ENCODE measurements around the gene ROR2. TPM values are rescaled to one million over a fixed set of nuclear protein-coding genes. Genes with fewer than 3 reads are reported as not detected.

The ROR2 gene
- total RNA-seq, 1 experiment from 2014 or later = 2.7 TPM

DNA sequence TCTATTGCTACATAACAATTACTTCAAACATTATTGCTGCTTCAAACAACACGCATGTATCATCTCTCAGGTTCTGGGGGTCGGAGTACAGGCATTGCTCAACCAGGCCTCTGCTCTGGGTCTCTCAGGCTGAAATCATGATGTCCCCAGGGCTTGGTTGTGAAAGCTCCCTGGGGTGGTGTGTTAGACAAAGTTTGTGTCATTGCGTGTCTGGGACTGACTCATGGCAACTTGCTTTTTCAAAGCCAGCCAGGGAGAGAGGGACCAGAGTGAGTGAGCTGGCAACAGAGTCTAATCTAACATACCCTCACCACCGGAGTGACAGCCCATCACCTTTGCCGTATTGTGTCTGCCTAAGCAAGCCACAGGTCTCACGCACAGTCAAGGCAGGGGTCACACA, 267.2 kb downstream of the ROR2 start:
- H3K18ac ChIP-seq (ENCODE audit: insufficient read length, low read depth, low read length) = no peak overlapping the region
- H4K91ac ChIP-seq (ENCODE audit: insufficient read length, low read depth, low read length) = no peak overlapping the region
- H3K9me3 Mint-ChIP-seq = no peaks in the 10 kb centered on the region
- H3K14ac ChIP-seq (ENCODE audit: insufficient read depth, low read length) = no peak overlapping the region
- no peaks in the 10 kb centered on the region for H3K9me3 ChIP-seq (ENCODE audit: control insufficient read depth, low read depth, low read length)
- H3K4me1 Mint-ChIP-seq = peaks cover 16 to 17% of the 10 kb centered on the region in 2 experiments
- H2BK15ac ChIP-seq (ENCODE audit: low read depth, low read length) = no peak overlapping the region
- no peak for DNase-seq
- H3K23ac ChIP-seq (ENCODE audit: insufficient read length, low read depth, low read length) = no peak overlapping the region
- no CpG with 5 or more reads among the region's 6 CpGs for WGBS (ENCODE audit: extremely low coverage, insufficient read length, low lambda C conversion rate)
- H2AFZ ChIP-seq (ENCODE audit: low read length) = no peak overlapping the region
- TF ChIP-seq, protein P1, sequence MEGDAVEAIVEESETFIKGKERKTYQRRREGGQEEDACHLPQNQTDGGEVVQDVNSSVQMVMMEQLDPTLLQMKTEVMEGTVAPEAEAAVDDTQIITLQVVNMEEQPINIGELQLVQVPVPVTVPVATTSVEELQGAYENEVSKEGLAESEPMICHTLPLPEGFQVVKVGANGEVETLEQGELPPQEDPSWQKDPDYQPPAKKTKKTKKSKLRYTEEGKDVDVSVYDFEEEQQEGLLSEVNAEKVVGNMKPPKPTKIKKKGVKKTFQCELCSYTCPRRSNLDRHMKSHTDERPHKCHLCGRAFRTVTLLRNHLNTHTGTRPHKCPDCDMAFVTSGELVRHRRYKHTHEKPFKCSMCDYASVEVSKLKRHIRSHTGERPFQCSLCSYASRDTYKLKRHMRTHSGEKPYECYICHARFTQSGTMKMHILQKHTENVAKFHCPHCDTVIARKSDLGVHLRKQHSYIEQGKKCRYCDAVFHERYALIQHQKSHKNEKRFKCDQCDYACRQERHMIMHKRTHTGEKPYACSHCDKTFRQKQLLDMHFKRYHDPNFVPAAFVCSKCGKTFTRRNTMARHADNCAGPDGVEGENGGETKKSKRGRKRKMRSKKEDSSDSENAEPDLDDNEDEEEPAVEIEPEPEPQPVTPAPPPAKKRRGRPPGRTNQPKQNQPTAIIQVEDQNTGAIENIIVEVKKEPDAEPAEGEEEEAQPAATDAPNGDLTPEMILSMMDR (conservative IDR thresholded peaks at IDR 0.05) = no peak
- H2BK120ac ChIP-seq (ENCODE audit: low read depth, low read length, poor library complexity, severe bottlenecking) = no peak overlapping the region
- no peak overlapping the region for H2BK12ac ChIP-seq (ENCODE audit: insufficient read length, low read depth, low read length)
- H3K27ac ChIP-seq (ENCODE audit: insufficient read length, low read depth, low read length) = no peak overlapping the region
- H3K79me1 ChIP-seq (ENCODE audit: insufficient read depth, low read depth, low read length, poor library complexity, severe bottlenecking) = no peaks in the 10 kb centered on the region
- no peaks in the 10 kb centered on the region for H3K79me2 ChIP-seq (ENCODE audit: insufficient read depth, low read length)
- H3K27ac Mint-ChIP-seq = no peak overlapping the region
- no peak overlapping the region for H4K5ac ChIP-seq (ENCODE audit: insufficient read length, low read depth, low read length)
- no peak overlapping the region for H2AK5ac ChIP-seq (ENCODE audit: insufficient read length, low read length)
- H4K20me1 ChIP-seq (ENCODE audit: control insufficient read depth, insufficient read depth, insufficient read length) = no peaks in the 10 kb centered on the region
- H2BK20ac ChIP-seq (ENCODE audit: low read depth, low read length, poor library complexity, severe bottlenecking) = no peak overlapping the region
- H3K9ac ChIP-seq (ENCODE audit: extremely low read depth, insufficient read length, low read length) = no peak overlapping the region
- no peak overlapping the region for H3K4me2 ChIP-seq (ENCODE audit: insufficient read depth, insufficient read length, low read length)
- no peaks in the 10 kb centered on the region for H3K4me1 ChIP-seq (ENCODE audit: insufficient read depth, low read length)
- H2BK5ac ChIP-seq (ENCODE audit: insufficient read length, low read length) = no peak overlapping the region
- H3K56ac ChIP-seq (ENCODE audit: insufficient read length, low read depth, low read length) = no peak overlapping the region
- no peak overlapping the region for H3T11ph ChIP-seq (ENCODE audit: low read length)
- H3K27me3 ChIP-seq (ENCODE audit: insufficient read depth, low read length) = no peaks in the 10 kb centered on the region
- no peaks in the 10 kb centered on the region for H3K23me2 ChIP-seq (ENCODE audit: insufficient read length, low read depth, low read length, poor library complexity, severe bottlenecking)
- H3K4me3 Mint-ChIP-seq = no peak overlapping the region
- no peak overlapping the region for H4K8ac ChIP-seq (replicated peaks; ENCODE audit: insufficient read length, low read depth, low read length)
- peaks cover 2% of the 10 kb centered on the region for H3K27me3 Mint-ChIP-seq (ENCODE audit: low read depth)
- no peak overlapping the region for H3K4ac ChIP-seq (ENCODE audit: low read depth, low read length)
- H3K36me3 Mint-ChIP-seq (ENCODE audit: insufficient read depth in 1 of 3, low read depth in 3 of 3) = no peaks in the 10 kb centered on the region
